Measurements from ENCODE around the gene JSRP1.
A peak's percentile ranks its signal among the peaks of the same experiment; 100 is the strongest.

Gene JSRP1

DNA sequence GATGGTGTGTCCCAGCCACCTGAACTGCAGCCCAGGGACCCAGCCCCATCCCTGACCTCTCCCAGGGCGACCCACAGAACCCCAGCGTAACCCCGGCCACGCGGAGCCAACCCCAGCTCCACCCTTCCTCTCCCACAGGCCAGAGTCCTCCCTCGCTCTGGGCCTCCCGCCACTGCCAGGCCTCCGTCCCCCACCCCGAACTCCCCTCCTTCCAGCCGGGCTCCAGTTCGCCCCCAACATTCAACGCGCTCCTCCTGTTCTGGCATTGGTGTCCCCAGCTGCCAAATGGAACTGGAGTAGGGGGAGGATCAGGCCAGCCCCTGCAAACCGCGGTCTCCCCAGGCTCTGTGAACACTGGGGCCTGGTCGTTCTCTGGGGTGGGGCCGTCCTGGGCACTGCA, 44.3 kb upstream of the JSRP1 start:
- Histone ChIP-seq H3K27me3 (ENCODE audit: control insufficient read depth, insufficient read depth, low read length) (no peaks in the 10 kb centered on the region), H3K79me2 (no peaks in the 10 kb centered on the region), H3K4me3 (ENCODE audit: low read depth, low read length) (no peak overlapping the region), H3K4me1 (no peaks in the 10 kb centered on the region), H3K27ac (no peak overlapping the region), H3K36me3 (ENCODE audit: control insufficient read depth, insufficient read depth, low read length) (no peaks in the 10 kb centered on the region), H3K4me2 (ENCODE audit: low read length) (no peak overlapping the region), H3K9me3 (ENCODE audit: control insufficient read depth, low read length) (no peaks in the 10 kb centered on the region), H2AFZ (no peak overlapping the region), H3K9ac (no peak overlapping the region)
- TF ChIP-seq, protein P1, sequence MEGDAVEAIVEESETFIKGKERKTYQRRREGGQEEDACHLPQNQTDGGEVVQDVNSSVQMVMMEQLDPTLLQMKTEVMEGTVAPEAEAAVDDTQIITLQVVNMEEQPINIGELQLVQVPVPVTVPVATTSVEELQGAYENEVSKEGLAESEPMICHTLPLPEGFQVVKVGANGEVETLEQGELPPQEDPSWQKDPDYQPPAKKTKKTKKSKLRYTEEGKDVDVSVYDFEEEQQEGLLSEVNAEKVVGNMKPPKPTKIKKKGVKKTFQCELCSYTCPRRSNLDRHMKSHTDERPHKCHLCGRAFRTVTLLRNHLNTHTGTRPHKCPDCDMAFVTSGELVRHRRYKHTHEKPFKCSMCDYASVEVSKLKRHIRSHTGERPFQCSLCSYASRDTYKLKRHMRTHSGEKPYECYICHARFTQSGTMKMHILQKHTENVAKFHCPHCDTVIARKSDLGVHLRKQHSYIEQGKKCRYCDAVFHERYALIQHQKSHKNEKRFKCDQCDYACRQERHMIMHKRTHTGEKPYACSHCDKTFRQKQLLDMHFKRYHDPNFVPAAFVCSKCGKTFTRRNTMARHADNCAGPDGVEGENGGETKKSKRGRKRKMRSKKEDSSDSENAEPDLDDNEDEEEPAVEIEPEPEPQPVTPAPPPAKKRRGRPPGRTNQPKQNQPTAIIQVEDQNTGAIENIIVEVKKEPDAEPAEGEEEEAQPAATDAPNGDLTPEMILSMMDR (IDR thresholded peaks at IDR 0.05): no peak

DNA sequence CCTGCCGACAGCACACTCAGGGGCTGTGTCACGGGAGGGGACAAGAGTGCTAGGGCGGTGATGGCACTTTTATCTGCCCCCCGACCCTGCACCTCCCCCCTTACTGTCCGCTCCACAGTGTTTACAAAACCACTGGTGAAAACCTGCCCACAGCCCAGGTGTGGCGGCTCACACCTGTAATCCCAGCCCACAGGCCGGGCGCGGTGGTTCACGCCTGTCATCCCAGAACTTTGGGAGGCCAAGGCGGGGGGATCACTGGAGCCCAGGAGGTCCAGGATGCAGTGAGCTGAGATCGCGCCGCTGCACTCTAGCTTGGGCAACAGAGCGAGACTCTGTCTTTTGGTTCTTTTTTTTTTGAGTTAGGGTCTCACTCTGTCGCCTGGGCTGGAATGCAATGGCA, 39.9 kb upstream of the JSRP1 start:
- Histone ChIP-seq H3K4me3 (ENCODE audit: low read depth, low read length) (no peak overlapping the region), H3K79me2 (no peaks in the 10 kb centered on the region), H3K9ac (no peak overlapping the region), H3K27ac (no peak overlapping the region), H3K27me3 (ENCODE audit: control insufficient read depth, insufficient read depth, low read length) (peaks cover 6% of the 10 kb centered on the region), H3K9me3 (ENCODE audit: control insufficient read depth, low read length) (no peaks in the 10 kb centered on the region), H3K4me1 (peaks cover 3% of the 10 kb centered on the region), H3K36me3 (ENCODE audit: control insufficient read depth, insufficient read depth, low read length) (no peaks in the 10 kb centered on the region), H3K4me2 (ENCODE audit: low read length) (no peak overlapping the region), H2AFZ (no peak overlapping the region)
- TF ChIP-seq, protein P1 (IDR thresholded peaks at IDR 0.05): no peak

DNA sequence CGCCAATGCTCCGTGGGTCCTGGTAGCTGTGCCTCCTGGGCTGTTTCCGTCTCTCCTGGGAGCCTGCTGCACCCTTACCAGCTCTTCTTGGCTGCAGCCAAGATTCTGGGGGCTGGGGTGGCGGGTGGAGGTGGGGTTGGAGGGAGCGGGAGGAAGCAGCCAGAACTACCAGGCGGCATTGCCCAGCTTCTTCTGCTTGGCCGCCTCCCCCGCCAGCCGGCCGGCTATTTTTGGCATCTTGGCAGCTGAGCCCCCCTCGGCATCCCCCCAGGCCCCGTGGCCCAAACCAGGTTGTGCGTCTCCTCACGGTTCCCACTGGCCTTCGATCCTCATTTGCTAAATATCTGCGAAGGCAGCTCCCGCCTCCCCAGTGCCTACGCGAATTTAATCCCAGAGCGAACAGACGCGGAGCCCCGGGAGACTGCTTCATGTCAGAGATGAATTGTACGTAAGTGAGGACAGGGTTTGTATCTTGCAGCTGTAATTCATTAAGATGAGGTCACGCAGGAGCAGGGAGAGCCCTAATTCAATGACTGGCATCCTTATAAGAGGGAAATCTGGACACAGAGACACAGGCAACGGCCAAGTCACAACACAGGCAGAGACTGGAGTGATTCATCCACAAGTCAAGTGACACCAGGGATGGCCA, 38.6 kb upstream of the JSRP1 start:
- Histone ChIP-seq H3K36me3 (ENCODE audit: control insufficient read depth, insufficient read depth, low read length) (no peaks in the 10 kb centered on the region), H3K27me3 (ENCODE audit: control insufficient read depth, insufficient read depth, low read length) (peaks cover 6% of the 10 kb centered on the region), H3K79me2 (no peaks in the 10 kb centered on the region), H3K27ac (no peak overlapping the region), H3K9me3 (ENCODE audit: control insufficient read depth, low read length) (no peaks in the 10 kb centered on the region), H3K4me3 (ENCODE audit: low read depth, low read length) (no peak overlapping the region), H3K4me2 (ENCODE audit: low read length) (no peak overlapping the region), H2AFZ (no peak overlapping the region), H3K9ac (no peak overlapping the region), H3K4me1 (peaks cover 6% of the 10 kb centered on the region)
- TF ChIP-seq, protein P1 (IDR thresholded peaks at IDR 0.05): no peak

DNA sequence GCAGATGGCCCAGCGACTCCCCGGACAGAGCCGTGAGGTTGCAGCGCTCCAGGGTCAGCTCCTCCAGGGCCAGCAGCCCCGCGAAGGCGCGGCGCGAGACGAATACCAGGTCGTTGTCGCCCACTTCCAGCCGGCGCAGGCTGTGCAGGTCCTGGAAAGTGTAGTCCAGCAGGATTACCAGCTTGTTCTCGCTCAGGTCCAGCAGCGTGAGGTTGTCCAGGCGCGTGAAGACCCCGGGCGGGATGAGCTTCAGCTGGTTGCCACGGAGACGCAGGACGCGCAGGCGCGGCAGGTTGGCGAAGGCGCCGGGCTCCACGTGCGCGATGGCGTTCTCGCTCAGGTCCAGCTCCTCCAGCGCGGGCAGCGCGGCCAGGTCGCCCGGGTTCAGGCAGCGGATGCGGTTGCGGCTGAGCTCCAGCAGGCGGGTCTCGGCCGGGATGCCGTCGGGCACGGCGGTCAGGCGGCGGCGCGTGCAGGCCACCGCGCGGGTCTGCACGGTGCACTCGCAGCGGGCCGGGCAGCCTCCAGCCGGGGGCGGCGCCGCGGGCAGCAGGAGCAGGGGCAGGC, 35.1 kb upstream of the JSRP1 start:
- Histone ChIP-seq H3K36me3 (ENCODE audit: control insufficient read depth, insufficient read depth, low read length) (no peaks in the 10 kb centered on the region), H3K9me3 (ENCODE audit: control insufficient read depth, low read length) (no peaks in the 10 kb centered on the region), H3K79me2 (no peaks in the 10 kb centered on the region), H3K27me3 (ENCODE audit: control insufficient read depth, insufficient read depth, low read length) (peaks cover 12% of the 10 kb centered on the region), H3K4me3 (ENCODE audit: low read depth, low read length) (no peak overlapping the region), H3K4me1 (peaks cover 6% of the 10 kb centered on the region), H3K4me2 (ENCODE audit: low read length) (peak overlapping the region; percentile 27), H3K27ac (no peak overlapping the region), H2AFZ (peak overlapping the region; percentile 42), H3K9ac (no peak overlapping the region)
- TF ChIP-seq, protein P1 (IDR thresholded peaks at IDR 0.05): no peak

All from parathyroid adenoma (tissue), 2 donors.